ENCODE results near the gene DHFR.
"Not testable (repeated sequence)": the region's sequence is repeated elsewhere in the genome, so short reads cannot be mapped to it uniquely, and the experiment has no call there.

The DHFR gene

GRCh38 chr5:80654391-80655230, at the start of gene DHFR, which contains the start of gene MSH3:
TSS of gene DHFR (minus strand) at chr5:80654983. CDS start at chr5:80654489, 494 bp downstream.
TSS of gene MSH3 (plus strand) at chr5:80654652. CDS start at chr5:80654728, 76 bp downstream.
- DNase-seq (ENCODE audit: low spot score): peak; percentile 90

- DNase-seq (ENCODE audit: low spot score): no peak
These were observed 49.4 kb upstream of the DHFR start for GRCh38 chr5:80704221-80704620.

GRCh38 chr5:80703747-80704146, 49.0 kb upstream of the DHFR start:
- no peak for DNase-seq (ENCODE audit: low spot score)

GRCh38 chr5:80703291-80703690, 48.5 kb upstream of the DHFR start:
- DNase-seq (ENCODE audit: low spot score): no peak

GRCh38 chr5:80701597-80701996, 46.8 kb upstream of the DHFR start:
- DNase-seq (ENCODE audit: low spot score): no peak

- DNase-seq (ENCODE audit: low spot score): no peak
These were observed 43.6 kb upstream of the DHFR start for GRCh38 chr5:80698369-80698768.

- no peak for DNase-seq (ENCODE audit: low spot score)
These were observed 42.3 kb upstream of the DHFR start for GRCh38 chr5:80697100-80697499.

GRCh38 chr5:80696450-80696849, 41.7 kb upstream of the DHFR start:
- no peak for DNase-seq (ENCODE audit: low spot score)

- DNase-seq (ENCODE audit: low spot score): no peak
These were observed 40.9 kb upstream of the DHFR start for GRCh38 chr5:80695666-80696065.

GRCh38 chr5:80689627-80690026, 34.8 kb upstream of the DHFR start:
- DNase-seq (ENCODE audit: low spot score): no peak

GRCh38 chr5:80688648-80689420, 34.1 kb upstream of the DHFR start:
- no peak for DNase-seq (ENCODE audit: low spot score)

- DNase-seq (ENCODE audit: low spot score): peak; percentile 49
These were observed 32.0 kb upstream of the DHFR start for GRCh38 chr5:80686757-80687156.

- DNase-seq (ENCODE audit: low spot score): no peak
These were observed 21.9 kb upstream of the DHFR start for GRCh38 chr5:80676706-80677105.

GRCh38 chr5:80672140-80672736, 17.5 kb upstream of the DHFR start:
- DNase-seq (ENCODE audit: low spot score): peak; percentile 86

- no peak for DNase-seq (ENCODE audit: low spot score)
These were observed 13.5 kb upstream of the DHFR start for GRCh38 chr5:80668016-80668969.

GRCh38 chr5:80667384-80667783, 12.6 kb upstream of the DHFR start:
- DNase-seq (ENCODE audit: low spot score): no peak

GRCh38 chr5:80665057-80665456, 10.3 kb upstream of the DHFR start:
- no peak for DNase-seq (ENCODE audit: low spot score)

- DNase-seq (ENCODE audit: low spot score): no peak
These were observed 7.3 kb upstream of the DHFR start for GRCh38 chr5:80662108-80662507.

- not testable (repeated sequence) for DNase-seq (ENCODE audit: low spot score)
These were observed 5.9 kb upstream of the DHFR start for GRCh38 chr5:80660661-80661060.

- no peak for DNase-seq (ENCODE audit: low spot score)
These were observed 4.3 kb upstream of the DHFR start for GRCh38 chr5:80659106-80659505.

- DNase-seq (ENCODE audit: low spot score): no peak
These were observed 1.6 kb upstream of the DHFR start for GRCh38 chr5:80656425-80656824.

Data from pons (tissue), 1 donor.